ENCODE data around the gene GRM3.

Gene GRM3

GRCh38 chr7:86733783-86734182 is 90.1 kb downstream of the GRM3 start:
- no CpG with 5 or more reads among the region's 4 CpGs for WGBS, 2 donors (ENCODE audit: extremely low coverage in 2 of 2, insufficient read length in 2 of 2, insufficient replicate concordance in 1 of 2)
- Histone ChIP-seq H4K91ac (ENCODE audit: low read depth, low read length, poor library complexity) (no peak overlapping the region), H3K4ac (ENCODE audit: low read length) (no peak overlapping the region), H3K23ac (ENCODE audit: low read depth, low read length, poor library complexity) (no peak overlapping the region), H2BK120ac (ENCODE audit: low read depth, low read length) (no peak overlapping the region), H3K14ac (ENCODE audit: low read length) (no peak overlapping the region), H3K9me3 (replicated peaks in 1 of 2; ENCODE audit: control insufficient read depth in 2 of 2, insufficient read depth in 1 of 2, low read depth in 1 of 2, low read length in 2 of 2) (peaks cover 6 to 18% of the 10 kb centered on the region in 2 donors), H3K4me1 (ENCODE audit: control insufficient read depth in 2 of 2, insufficient read depth in 1 of 2, low read depth in 1 of 2, low read length in 2 of 2) (no peaks in the 10 kb centered on the region), H3K9ac (ENCODE audit: low read depth, low read length, poor library complexity) (no peak overlapping the region), H3K4me2 (ENCODE audit: insufficient read depth, low read length, poor library complexity, severe bottlenecking) (no peak overlapping the region), H4K8ac (ENCODE audit: low read depth, low read length) (no peak overlapping the region), H2AK5ac (ENCODE audit: low read depth, low read length) (no peak overlapping the region), H2AFZ (ENCODE audit: low read length) (no peak overlapping the region), H3K18ac (ENCODE audit: low read length) (no peak overlapping the region), H2BK5ac (ENCODE audit: low read length) (no peak overlapping the region), H2BK12ac (ENCODE audit: low read length) (no peak overlapping the region), H3K79me1 (ENCODE audit: low read depth, low read length) (no peaks in the 10 kb centered on the region), H3K4me3 (ENCODE audit: low read length in 2 of 2) (no peak overlapping the region), H3K27me3 (ENCODE audit: control insufficient read depth in 3 of 3, insufficient read depth in 3 of 3, low read depth in 1 of 3, low read length in 3 of 3) (no peaks in the 10 kb centered on the region), H3K27ac (replicated peaks; ENCODE audit: low read length) (no peak overlapping the region), H3K36me3 (replicated peaks in 1 of 2; ENCODE audit: control insufficient read depth in 2 of 2, insufficient read depth in 2 of 2, low read length in 2 of 2) (no peaks in the 10 kb centered on the region), H2BK15ac (ENCODE audit: low read length) (no peak overlapping the region)
- no peak for DNase-seq (ENCODE audit: low spot score)

- Histone ChIP-seq H3K9me3 (replicated peaks in 1 of 2; ENCODE audit: control insufficient read depth in 2 of 2, insufficient read depth in 1 of 2, low read depth in 1 of 2, low read length in 2 of 2) (no peaks in the 10 kb centered on the region), H2BK15ac (ENCODE audit: low read length) (no peak overlapping the region), H4K91ac (ENCODE audit: low read depth, low read length, poor library complexity) (no peak overlapping the region), H4K8ac (ENCODE audit: low read depth, low read length) (no peak overlapping the region), H3K79me1 (ENCODE audit: low read depth, low read length) (no peaks in the 10 kb centered on the region), H2BK120ac (ENCODE audit: low read depth, low read length) (no peak overlapping the region), H3K9ac (ENCODE audit: low read depth, low read length, poor library complexity) (no peak overlapping the region), H3K18ac (ENCODE audit: low read length) (no peak overlapping the region), H3K4me1 (ENCODE audit: control insufficient read depth in 2 of 2, insufficient read depth in 1 of 2, low read depth in 1 of 2, low read length in 2 of 2) (peaks cover 1 to 17% of the 10 kb centered on the region in 2 donors), H3K4me3 (ENCODE audit: low read length in 2 of 2) (no peak overlapping the region), H3K4ac (ENCODE audit: low read length) (no peak overlapping the region), H2BK12ac (ENCODE audit: low read length) (no peak overlapping the region), H3K14ac (ENCODE audit: low read length) (no peak overlapping the region), H3K36me3 (replicated peaks in 1 of 2; ENCODE audit: control insufficient read depth in 2 of 2, insufficient read depth in 2 of 2, low read length in 2 of 2) (no peaks in the 10 kb centered on the region), H2AK5ac (ENCODE audit: low read depth, low read length) (no peak overlapping the region), H3K23ac (ENCODE audit: low read depth, low read length, poor library complexity) (no peak overlapping the region), H3K27ac (replicated peaks; ENCODE audit: low read length) (no peak overlapping the region), H3K4me2 (ENCODE audit: insufficient read depth, low read length, poor library complexity, severe bottlenecking) (no peak overlapping the region), H2AFZ (ENCODE audit: low read length) (no peak overlapping the region), H3K27me3 (ENCODE audit: control insufficient read depth in 3 of 3, insufficient read depth in 3 of 3, low read depth in 1 of 3, low read length in 3 of 3) (no peaks in the 10 kb centered on the region), H2BK5ac (ENCODE audit: low read length) (no peak overlapping the region)
- DNase-seq (ENCODE audit: low spot score): no peak
- no CpG with 5 or more reads among the region's 3 CpGs for WGBS, 2 donors (ENCODE audit: extremely low coverage in 2 of 2, insufficient read length in 2 of 2, insufficient replicate concordance in 1 of 2)
These were observed 101.5 kb downstream of the GRM3 start for GRCh38 chr7:86745013-86745745.

GRCh38 chr7:86747698-86748097 is 104.0 kb downstream of the GRM3 start:
- Histone ChIP-seq H3K4ac (ENCODE audit: low read length) (no peak overlapping the region), H3K23ac (ENCODE audit: low read depth, low read length, poor library complexity) (no peak overlapping the region), H4K91ac (ENCODE audit: low read depth, low read length, poor library complexity) (no peak overlapping the region), H2AFZ (ENCODE audit: low read length) (peak overlapping the region; percentile 61), H2AK5ac (ENCODE audit: low read depth, low read length) (no peak overlapping the region), H3K9ac (ENCODE audit: low read depth, low read length, poor library complexity) (no peak overlapping the region), H4K8ac (ENCODE audit: low read depth, low read length) (no peak overlapping the region), H3K36me3 (replicated peaks in 1 of 2; ENCODE audit: control insufficient read depth in 2 of 2, insufficient read depth in 2 of 2, low read length in 2 of 2) (no peaks in the 10 kb centered on the region), H2BK12ac (ENCODE audit: low read length) (no peak overlapping the region), H3K14ac (ENCODE audit: low read length) (no peak overlapping the region), H3K27me3 (ENCODE audit: control insufficient read depth in 3 of 3, insufficient read depth in 3 of 3, low read depth in 1 of 3, low read length in 3 of 3) (no peaks in the 10 kb centered on the region), H2BK120ac (ENCODE audit: low read depth, low read length) (no peak overlapping the region), H3K18ac (ENCODE audit: low read length) (no peak overlapping the region), H2BK5ac (ENCODE audit: low read length) (no peak overlapping the region), H3K4me2 (ENCODE audit: insufficient read depth, low read length, poor library complexity, severe bottlenecking) (no peak overlapping the region), H3K4me3 (ENCODE audit: low read length in 2 of 2) (no peak overlapping the region), H3K79me1 (ENCODE audit: low read depth, low read length) (no peaks in the 10 kb centered on the region), H2BK15ac (ENCODE audit: low read length) (no peak overlapping the region), H3K27ac (replicated peaks; ENCODE audit: low read length) (no peak overlapping the region), H3K9me3 (replicated peaks in 1 of 2; ENCODE audit: control insufficient read depth in 2 of 2, insufficient read depth in 1 of 2, low read depth in 1 of 2, low read length in 2 of 2) (no peaks in the 10 kb centered on the region), H3K4me1 (ENCODE audit: control insufficient read depth in 2 of 2, insufficient read depth in 1 of 2, low read depth in 1 of 2, low read length in 2 of 2) (peaks cover 4 to 14% of the 10 kb centered on the region in 2 donors)
- DNase-seq (ENCODE audit: low spot score): peak; percentile 26
- no CpG with 5 or more reads among the region's 3 CpGs for WGBS, 2 donors (ENCODE audit: extremely low coverage in 2 of 2, insufficient read length in 2 of 2, insufficient replicate concordance in 1 of 2)

- H3K27me3 ChIP-seq (ENCODE audit: control insufficient read depth in 3 of 3, insufficient read depth in 3 of 3, low read depth in 1 of 3, low read length in 3 of 3): no peaks in the 10 kb centered on the region
- H3K23ac ChIP-seq (ENCODE audit: low read depth, low read length, poor library complexity): no peak overlapping the region
- H3K27ac ChIP-seq (replicated peaks; ENCODE audit: low read length): no peak overlapping the region
- no CpG with 5 or more reads among the region's 4 CpGs for WGBS, 2 donors (ENCODE audit: extremely low coverage in 2 of 2, insufficient read length in 2 of 2, insufficient replicate concordance in 1 of 2)
- no peak overlapping the region for H2AK5ac ChIP-seq (ENCODE audit: low read depth, low read length)
- H2BK5ac ChIP-seq (ENCODE audit: low read length): no peak overlapping the region
- no peak overlapping the region for H4K8ac ChIP-seq (ENCODE audit: low read depth, low read length)
- H2BK12ac ChIP-seq (ENCODE audit: low read length): no peak overlapping the region
- peak overlapping the region; percentile 61 for H2AFZ ChIP-seq (ENCODE audit: low read length)
- H3K4me2 ChIP-seq (ENCODE audit: insufficient read depth, low read length, poor library complexity, severe bottlenecking): no peak overlapping the region
- H3K18ac ChIP-seq (ENCODE audit: low read length): no peak overlapping the region
- peaks cover 4 to 14% of the 10 kb centered on the region in 2 donors for H3K4me1 ChIP-seq (ENCODE audit: control insufficient read depth in 2 of 2, insufficient read depth in 1 of 2, low read depth in 1 of 2, low read length in 2 of 2)
- no peaks in the 10 kb centered on the region for H3K36me3 ChIP-seq (replicated peaks in 1 of 2; ENCODE audit: control insufficient read depth in 2 of 2, insufficient read depth in 2 of 2, low read length in 2 of 2)
- no peak overlapping the region for H2BK15ac ChIP-seq (ENCODE audit: low read length)
- H3K9ac ChIP-seq (ENCODE audit: low read depth, low read length, poor library complexity): no peak overlapping the region
- no peak for DNase-seq (ENCODE audit: low spot score)
- no peak overlapping the region for H3K4me3 ChIP-seq (ENCODE audit: low read length in 2 of 2)
- H3K4ac ChIP-seq (ENCODE audit: low read length): no peak overlapping the region
- no peaks in the 10 kb centered on the region for H3K9me3 ChIP-seq (replicated peaks in 1 of 2; ENCODE audit: control insufficient read depth in 2 of 2, insufficient read depth in 1 of 2, low read depth in 1 of 2, low read length in 2 of 2)
- H3K14ac ChIP-seq (ENCODE audit: low read length): no peak overlapping the region
- no peak overlapping the region for H4K91ac ChIP-seq (ENCODE audit: low read depth, low read length, poor library complexity)
- H2BK120ac ChIP-seq (ENCODE audit: low read depth, low read length): no peak overlapping the region
- H3K79me1 ChIP-seq (ENCODE audit: low read depth, low read length): no peaks in the 10 kb centered on the region
These were observed 104.5 kb downstream of the GRM3 start for GRCh38 chr7:86748201-86748600.

Measured in neuronal stem cell (in vitro differentiated cells).